Measurements from ENCODE around the gene ACTL9. TPM values are rescaled to one million over a fixed set of nuclear protein-coding genes. Genes with fewer than 3 reads are reported as not detected.

The ACTL9 gene
- total and polyA plus RNA-seq, 10 of the 15 experiments (the other 5 are each of a cell fraction or from before 2014, with no cell fraction given), result not detected

GRCh38 chr19:8738377-8738776 is 39.8 kb upstream of the ACTL9 start:
- H3K27ac ChIP-seq (ENCODE audit: control insufficient read depth, insufficient read depth), result no peak overlapping the region
- POLR2A ChIA-PET, result no interaction called here
- no peaks in the 10 kb centered on the region for H3K79me2 ChIP-seq (ENCODE audit: control insufficient read depth, insufficient read depth, low read length)
- ATAC-seq (no peak), FAIRE-seq (no peak), DNase-seq (ENCODE audit: low read depth, low spot score) (no peak)
- RAD21 ChIA-PET (ENCODE audit: unreplicated experiment), result no interaction called here
- no peaks in the 10 kb centered on the region for H3K36me3 ChIP-seq (ENCODE audit: control insufficient read depth in 2 of 2, insufficient read depth in 2 of 2, low read length in 1 of 2)
- WGBS (ENCODE audit: insufficient coverage, insufficient replicate concordance, low lambda C conversion rate, missing lambda C conversion rate), result 35% methylated on average over 8 of the region's 8 CpGs
- H3K27me3 ChIP-seq (replicated peaks in 1 of 2; ENCODE audit: control insufficient read depth in 2 of 2, insufficient read depth in 2 of 2, low read length in 1 of 2), result no peaks in the 10 kb centered on the region
- no TSS peak for BruUV-seq (replicated peaks)
- H3K9ac ChIP-seq (ENCODE audit: control insufficient read depth, insufficient read depth, low read length), result no peak overlapping the region
- intact Hi-C loops (cut with micrococcal nuclease; ENCODE audit: unreplicated experiment) (no loop called here), in situ Hi-C loops (cut with MboI) (no loop called here)
- SMC1A ChIA-PET (ENCODE audit: uncharacterized antibody, unreplicated experiment), result no interaction called here
- CTCF ChIA-PET, result no interaction called here
- no peak overlapping the region for H3K4me3 ChIP-seq
- H3K9me3 ChIP-seq (replicated peaks; ENCODE audit: control insufficient read depth, insufficient read depth, low read length), result no peaks in the 10 kb centered on the region
- no peaks in the 10 kb centered on the region for H4K20me1 ChIP-seq (ENCODE audit: control insufficient read depth, insufficient read depth)
- no peak overlapping the region for H3K4me2 ChIP-seq (ENCODE audit: control insufficient read depth, insufficient read depth)
- no peak overlapping the region for H2AFZ ChIP-seq (ENCODE audit: control insufficient read depth, low read depth, low read length)
- no peaks in the 10 kb centered on the region for H3K4me1 ChIP-seq (ENCODE audit: control insufficient read depth, insufficient read depth, low read length)
- no peak for TF ChIP-seq ZNF384 (IDR thresholded peaks at IDR 0.05; ENCODE audit: borderline replicate concordance, low read depth, low read length)
- no peak for TF ChIP-seq TBL1XR1 (IDR thresholded peaks at IDR 0.05; ENCODE audit: low read depth, low read length)
- TF ChIP-seq SUPT20H (IDR thresholded peaks at IDR 0.05; ENCODE audit: borderline replicate concordance, control insufficient read depth, low read depth, low read length), result no peak
- no peak for TF ChIP-seq EZH2 (IDR thresholded peaks at IDR 0.05; ENCODE audit: borderline replicate concordance, control insufficient read depth, low read depth, low read length)
- TF ChIP-seq, protein P1, sequence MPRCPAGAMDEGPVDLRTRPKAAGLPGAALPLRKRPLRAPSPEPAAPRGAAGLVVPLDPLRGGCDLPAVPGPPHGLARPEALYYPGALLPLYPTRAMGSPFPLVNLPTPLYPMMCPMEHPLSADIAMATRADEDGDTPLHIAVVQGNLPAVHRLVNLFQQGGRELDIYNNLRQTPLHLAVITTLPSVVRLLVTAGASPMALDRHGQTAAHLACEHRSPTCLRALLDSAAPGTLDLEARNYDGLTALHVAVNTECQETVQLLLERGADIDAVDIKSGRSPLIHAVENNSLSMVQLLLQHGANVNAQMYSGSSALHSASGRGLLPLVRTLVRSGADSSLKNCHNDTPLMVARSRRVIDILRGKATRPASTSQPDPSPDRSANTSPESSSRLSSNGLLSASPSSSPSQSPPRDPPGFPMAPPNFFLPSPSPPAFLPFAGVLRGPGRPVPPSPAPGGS (IDR thresholded peaks at IDR 0.05; ENCODE audit: borderline replicate concordance, insufficient read depth, low read depth, low read length, poor library complexity, severe bottlenecking), result no peak
- TF ChIP-seq ETV6 (conservative IDR thresholded peaks at IDR 0.05 in 1 of 2, IDR thresholded peaks at IDR 0.05 in 1 of 2; ENCODE audit: borderline replicate concordance in 1 of 2, low read depth in 1 of 2), result no peak
- no peak for TF ChIP-seq BCL11A (IDR thresholded peaks at IDR 0.05; ENCODE audit: low read depth, low read length)
- TF ChIP-seq, protein P2, sequence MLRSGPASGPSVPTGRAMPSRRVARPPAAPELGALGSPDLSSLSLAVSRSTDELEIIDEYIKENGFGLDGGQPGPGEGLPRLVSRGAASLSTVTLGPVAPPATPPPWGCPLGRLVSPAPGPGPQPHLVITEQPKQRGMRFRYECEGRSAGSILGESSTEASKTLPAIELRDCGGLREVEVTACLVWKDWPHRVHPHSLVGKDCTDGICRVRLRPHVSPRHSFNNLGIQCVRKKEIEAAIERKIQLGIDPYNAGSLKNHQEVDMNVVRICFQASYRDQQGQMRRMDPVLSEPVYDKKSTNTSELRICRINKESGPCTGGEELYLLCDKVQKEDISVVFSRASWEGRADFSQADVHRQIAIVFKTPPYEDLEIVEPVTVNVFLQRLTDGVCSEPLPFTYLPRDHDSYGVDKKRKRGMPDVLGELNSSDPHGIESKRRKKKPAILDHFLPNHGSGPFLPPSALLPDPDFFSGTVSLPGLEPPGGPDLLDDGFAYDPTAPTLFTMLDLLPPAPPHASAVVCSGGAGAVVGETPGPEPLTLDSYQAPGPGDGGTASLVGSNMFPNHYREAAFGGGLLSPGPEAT (IDR thresholded peaks at IDR 0.05; ENCODE audit: low read depth), result no peak
- no peak for TF ChIP-seq SPI1 (IDR thresholded peaks at IDR 0.05; ENCODE audit: borderline replicate concordance, insufficient read depth, low read depth, low read length)
- no peak for TF ChIP-seq NR2F1 (conservative IDR thresholded peaks at IDR 0.05)
- no peak for TF ChIP-seq CEBPB (IDR thresholded peaks at IDR 0.05; ENCODE audit: borderline replicate concordance in 1 of 2, low read depth in 2 of 2, low read length in 2 of 2)
- TF ChIP-seq ZNF207 (IDR thresholded peaks at IDR 0.05; ENCODE audit: borderline replicate concordance), result no peak
- TF ChIP-seq CHD4 (IDR thresholded peaks at IDR 0.05), result no peak
- no peak for TF ChIP-seq WRNIP1 (IDR thresholded peaks at IDR 0.05; ENCODE audit: borderline replicate concordance, low read depth, low read length)
- no peak for TF ChIP-seq NFYB (IDR thresholded peaks at IDR 0.05; ENCODE audit: insufficient read depth, low read depth, low read length)
- TF ChIP-seq, protein P3, sequence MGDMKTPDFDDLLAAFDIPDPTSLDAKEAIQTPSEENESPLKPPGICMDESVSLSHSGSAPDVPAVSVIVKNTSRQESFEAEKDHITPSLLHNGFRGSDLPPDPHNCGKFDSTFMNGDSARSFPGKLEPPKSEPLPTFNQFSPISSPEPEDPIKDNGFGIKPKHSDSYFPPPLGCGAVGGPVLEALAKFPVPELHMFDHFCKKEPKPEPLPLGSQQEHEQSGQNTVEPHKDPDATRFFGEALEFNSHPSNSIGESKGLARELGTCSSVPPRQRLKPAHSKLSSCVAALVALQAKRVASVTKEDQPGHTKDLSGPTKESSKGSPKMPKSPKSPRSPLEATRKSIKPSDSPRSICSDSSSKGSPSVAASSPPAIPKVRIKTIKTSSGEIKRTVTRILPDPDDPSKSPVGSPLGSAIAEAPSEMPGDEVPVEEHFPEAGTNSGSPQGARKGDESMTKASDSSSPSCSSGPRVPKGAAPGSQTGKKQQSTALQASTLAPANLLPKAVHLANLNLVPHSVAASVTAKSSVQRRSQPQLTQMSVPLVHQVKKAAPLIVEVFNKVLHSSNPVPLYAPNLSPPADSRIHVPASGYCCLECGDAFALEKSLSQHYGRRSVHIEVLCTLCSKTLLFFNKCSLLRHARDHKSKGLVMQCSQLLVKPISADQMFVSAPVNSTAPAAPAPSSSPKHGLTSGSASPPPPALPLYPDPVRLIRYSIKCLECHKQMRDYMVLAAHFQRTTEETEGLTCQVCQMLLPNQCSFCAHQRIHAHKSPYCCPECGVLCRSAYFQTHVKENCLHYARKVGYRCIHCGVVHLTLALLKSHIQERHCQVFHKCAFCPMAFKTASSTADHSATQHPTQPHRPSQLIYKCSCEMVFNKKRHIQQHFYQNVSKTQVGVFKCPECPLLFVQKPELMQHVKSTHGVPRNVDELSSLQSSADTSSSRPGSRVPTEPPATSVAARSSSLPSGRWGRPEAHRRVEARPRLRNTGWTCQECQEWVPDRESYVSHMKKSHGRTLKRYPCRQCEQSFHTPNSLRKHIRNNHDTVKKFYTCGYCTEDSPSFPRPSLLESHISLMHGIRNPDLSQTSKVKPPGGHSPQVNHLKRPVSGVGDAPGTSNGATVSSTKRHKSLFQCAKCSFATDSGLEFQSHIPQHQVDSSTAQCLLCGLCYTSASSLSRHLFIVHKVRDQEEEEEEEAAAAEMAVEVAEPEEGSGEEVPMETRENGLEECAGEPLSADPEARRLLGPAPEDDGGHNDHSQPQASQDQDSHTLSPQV (IDR thresholded peaks at IDR 0.05), result no peak

All from GM12878 (cell line).